Activated naive CD4-positive, alpha-beta T cell treated with anti-CD3 and anti-CD28 coated beads for 36 hours (primary cell): ENCODE measurements around the gene CCSER1. TPM values are rescaled to one million over a fixed set of nuclear protein-coding genes. Genes with fewer than 3 reads are reported as not detected.
"Not testable (repeated sequence)": the region's sequence is repeated elsewhere in the genome, so short reads cannot be mapped to it uniquely, and the experiment has no call there.

Experiments
- CTCF ChIA-PET: fragments of 350-600 bp; sonication (Branson Sonifier 250); formaldehyde crosslinking; loops from one replicate; lab custom pipeline; 2021; ENCODE audit warnings: antibody characterized with exemption; lab: Charles Lee
- DNase-seq: peaks from one replicate; pipeline ENCODE4 v3.0.0-alpha.2; 2020
- H3K27ac Mint-ChIP-seq: one replicate; pipeline ENCODE4 v1.8.0; 2021; ENCODE audit warnings: mild to moderate bottlenecking, mixed read lengths
- H3K27me3 Mint-ChIP-seq: one replicate; pipeline ENCODE4 v1.8.0; 2021; ENCODE audit warnings: low read depth, mixed read lengths
- H3K36me3 Mint-ChIP-seq: one replicate; pipeline ENCODE4 v1.8.0; 2021; ENCODE audit warnings: low read depth, mixed read lengths
- H3K4me1 Mint-ChIP-seq: one replicate; pipeline ENCODE4 v1.8.0; 2021; ENCODE audit warnings: low read depth, mixed read lengths
- H3K4me3 Mint-ChIP-seq: one replicate; pipeline ENCODE4 v1.8.0; 2021; ENCODE audit warnings: mild to moderate bottlenecking, moderate library complexity, mixed read lengths
- H3K9me3 Mint-ChIP-seq: one replicate; pipeline ENCODE4 v1.8.0; 2021; ENCODE audit warnings: mixed read lengths
- intact Hi-C: fragments of 100-400 bp; cut with micrococcal nuclease; formaldehyde crosslinking; loops from one replicate; pipeline ENCODE4 v1.15.1; 2023
- total RNA-seq, 2 experiments: library from RNA; stranded (reverse); gene quantifications; one replicate each; pipeline ENCODE4 v1.2.3, GENCODE V29; 2021

Gene CCSER1
- total RNA-seq, 2 experiments from 2014 or later = not detected

- Mint-ChIP-seq H3K27me3 (no peaks in the 10 kb centered on the region), H3K36me3 (no peaks in the 10 kb centered on the region), H3K27ac (no peak overlapping the region), H3K9me3 (peaks cover 1% of the 10 kb centered on the region), H3K4me1 (no peaks in the 10 kb centered on the region), H3K4me3 (no peak overlapping the region)
- DNase-seq = no peak
- CTCF ChIA-PET = no interaction called here
- intact Hi-C loops = no loop called here
These were observed 930.7 kb downstream of the CCSER1 start for GRCh38 chr4:91057871-91058270.

- Mint-ChIP-seq H3K27me3 (no peaks in the 10 kb centered on the region), H3K4me3 (no peak overlapping the region), H3K27ac (no peak overlapping the region), H3K36me3 (no peaks in the 10 kb centered on the region), H3K4me1 (no peaks in the 10 kb centered on the region), H3K9me3 (peaks cover 1% of the 10 kb centered on the region)
- CTCF ChIA-PET = no interaction called here
- DNase-seq = no peak
- intact Hi-C loops = no loop called here
These were observed 931.2 kb downstream of the CCSER1 start for GRCh38 chr4:91058345-91058744.

DNA sequence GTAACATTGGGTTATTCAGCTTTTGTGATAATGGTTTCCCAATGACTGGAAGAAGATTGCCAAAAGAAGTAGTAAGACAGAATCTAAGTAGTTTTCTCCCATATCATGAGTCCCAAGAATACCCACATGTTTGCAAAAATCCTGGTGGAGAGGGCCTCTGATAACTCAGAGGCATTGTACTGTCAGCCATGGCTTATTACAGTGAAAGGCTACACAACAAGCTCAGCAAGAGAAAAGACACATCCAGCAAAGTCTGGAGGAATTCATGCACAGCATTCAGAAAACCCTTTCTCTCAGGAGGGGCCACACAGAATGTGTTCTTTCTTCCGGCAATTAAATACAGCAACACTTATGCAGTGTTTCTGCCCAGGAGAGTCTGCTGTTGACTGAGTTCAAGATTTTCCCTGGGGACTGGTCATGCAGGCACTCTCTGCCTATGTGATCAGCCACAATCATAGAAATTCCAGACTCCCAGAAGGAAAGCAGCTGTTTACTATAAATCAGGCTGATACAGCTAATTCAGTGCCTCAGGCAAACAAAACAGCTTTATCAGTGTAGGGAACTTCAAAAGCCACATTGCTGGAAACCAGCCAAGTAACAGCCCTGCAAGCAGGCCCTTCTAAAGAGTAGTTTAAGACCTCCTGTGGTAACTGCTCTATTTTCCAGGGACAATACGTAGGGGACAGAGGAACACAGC, 937.1 kb downstream of the CCSER1 start:
- H3K4me1 Mint-ChIP-seq = no peaks in the 10 kb centered on the region
- intact Hi-C loops = no loop called here

DNA sequence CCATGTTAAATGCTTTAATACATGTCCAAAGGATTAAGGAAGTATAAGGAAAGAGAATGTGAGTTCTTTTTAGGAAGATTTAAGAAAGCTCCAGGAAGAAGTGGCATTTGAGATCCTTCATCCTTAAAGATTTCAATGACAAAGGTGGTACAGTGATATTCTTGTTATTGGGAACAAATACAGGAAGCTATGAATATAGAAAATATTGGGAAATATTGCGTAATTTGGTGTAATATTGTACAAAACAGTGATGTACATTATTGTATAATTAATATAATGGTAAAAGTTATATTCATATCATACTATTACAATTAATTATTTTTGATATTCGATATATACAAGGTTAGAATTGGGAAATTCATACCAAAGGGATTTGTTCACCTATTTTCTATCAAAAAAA, 937.9 kb downstream of the CCSER1 start:
- no peak for DNase-seq
- Mint-ChIP-seq H3K27me3 (no peaks in the 10 kb centered on the region), H3K36me3 (no peaks in the 10 kb centered on the region), H3K27ac (no peak overlapping the region), H3K4me1 (no peaks in the 10 kb centered on the region), H3K9me3 (no peaks in the 10 kb centered on the region), H3K4me3 (no peak overlapping the region)
- intact Hi-C loops = no loop called here
- CTCF ChIA-PET = no interaction called here

More for the DNA sequence above, 937.1 kb downstream of the CCSER1 start:
- no peak for DNase-seq
- CTCF ChIA-PET = no interaction called here
- Mint-ChIP-seq H3K4me3 (no peak overlapping the region), H3K9me3 (no peaks in the 10 kb centered on the region), H3K36me3 (no peaks in the 10 kb centered on the region), H3K27me3 (no peaks in the 10 kb centered on the region), H3K27ac (no peak overlapping the region)

- Mint-ChIP-seq H3K27me3 (no peaks in the 10 kb centered on the region), H3K27ac (no peak overlapping the region), H3K4me3 (no peak overlapping the region), H3K36me3 (no peaks in the 10 kb centered on the region), H3K4me1 (no peaks in the 10 kb centered on the region), H3K9me3 (no peaks in the 10 kb centered on the region)
- intact Hi-C loops = no loop called here
- CTCF ChIA-PET = no interaction called here
- DNase-seq = no peak
These were observed 943.5 kb downstream of the CCSER1 start for GRCh38 chr4:91070736-91071135.

DNA sequence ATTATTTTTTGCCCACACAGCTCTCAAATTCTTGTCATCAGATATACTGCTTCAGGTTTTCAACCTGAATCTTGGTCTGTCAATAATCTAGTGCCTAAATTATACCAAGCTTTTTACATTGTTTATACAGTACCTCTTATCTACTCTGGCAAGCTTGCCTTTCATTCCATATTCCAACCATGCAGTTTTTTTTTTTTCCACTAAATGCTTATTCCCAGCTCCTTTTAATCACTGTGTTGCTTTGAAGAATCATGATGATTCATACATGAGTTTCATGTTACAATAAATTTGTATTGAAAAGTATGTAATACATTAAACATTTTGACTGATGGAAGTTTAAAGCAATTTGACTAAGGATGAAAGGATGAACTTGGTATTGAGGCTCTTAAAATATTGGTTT, 949.0 kb downstream of the CCSER1 start:
- Mint-ChIP-seq H3K4me1 (no peaks in the 10 kb centered on the region), H3K36me3 (peaks cover 3% of the 10 kb centered on the region), H3K27me3 (no peaks in the 10 kb centered on the region), H3K4me3 (no peak overlapping the region), H3K27ac (no peak overlapping the region), H3K9me3 (peaks cover 20% of the 10 kb centered on the region)
- CTCF ChIA-PET = no interaction called here
- DNase-seq = no peak
- intact Hi-C loops = no loop called here

GRCh38 chr4:91085961-91086360, 958.8 kb downstream of the CCSER1 start:
- Mint-ChIP-seq H3K36me3 (no peaks in the 10 kb centered on the region), H3K9me3 (peaks cover 6% of the 10 kb centered on the region), H3K27ac (no peak overlapping the region), H3K27me3 (no peaks in the 10 kb centered on the region), H3K4me3 (no peak overlapping the region), H3K4me1 (no peaks in the 10 kb centered on the region)
- CTCF ChIA-PET = no interaction called here
- no peak for DNase-seq
- intact Hi-C loops = no loop called here

- intact Hi-C loops = no loop called here
- Mint-ChIP-seq H3K36me3 (no peaks in the 10 kb centered on the region), H3K4me1 (no peaks in the 10 kb centered on the region), H3K4me3 (no peak overlapping the region), H3K27ac (no peak overlapping the region), H3K27me3 (no peaks in the 10 kb centered on the region), H3K9me3 (peaks cover 6% of the 10 kb centered on the region)
- DNase-seq = no peak
- CTCF ChIA-PET = interaction anchor here (1.0 kb wide), 1 partner anchor 297 kb away, joined by 3 read pairs; no protein-coding TSS in a partner anchor
These were observed 960.5 kb downstream of the CCSER1 start for GRCh38 chr4:91087743-91088142.

DNA sequence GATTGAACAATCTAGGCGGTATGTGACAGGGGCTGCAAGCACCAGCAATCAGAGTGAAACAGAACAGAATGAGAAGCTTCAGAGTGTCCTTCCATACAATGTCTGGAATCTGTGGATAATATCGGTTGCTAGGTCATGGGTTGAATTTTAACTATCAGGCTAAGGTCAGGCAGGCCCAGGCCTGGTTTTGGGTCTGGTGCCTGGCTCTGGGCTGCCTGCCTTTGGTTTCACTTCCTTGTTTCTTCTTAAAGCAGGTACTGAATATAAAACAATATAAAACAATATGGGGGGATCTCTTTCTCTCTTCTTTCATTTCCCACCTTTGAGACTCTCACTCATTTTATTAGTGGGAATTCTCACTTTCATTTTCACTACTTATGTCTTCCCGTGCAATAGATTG, 962.0 kb downstream of the CCSER1 start:
- Mint-ChIP-seq H3K4me1 (no peaks in the 10 kb centered on the region), H3K27me3 (no peaks in the 10 kb centered on the region), H3K27ac (no peak overlapping the region), H3K36me3 (no peaks in the 10 kb centered on the region), H3K4me3 (no peak overlapping the region), H3K9me3 (peaks cover 6% of the 10 kb centered on the region)
- DNase-seq = no peak
- intact Hi-C loops = no loop called here
- CTCF ChIA-PET = no interaction called here

DNA sequence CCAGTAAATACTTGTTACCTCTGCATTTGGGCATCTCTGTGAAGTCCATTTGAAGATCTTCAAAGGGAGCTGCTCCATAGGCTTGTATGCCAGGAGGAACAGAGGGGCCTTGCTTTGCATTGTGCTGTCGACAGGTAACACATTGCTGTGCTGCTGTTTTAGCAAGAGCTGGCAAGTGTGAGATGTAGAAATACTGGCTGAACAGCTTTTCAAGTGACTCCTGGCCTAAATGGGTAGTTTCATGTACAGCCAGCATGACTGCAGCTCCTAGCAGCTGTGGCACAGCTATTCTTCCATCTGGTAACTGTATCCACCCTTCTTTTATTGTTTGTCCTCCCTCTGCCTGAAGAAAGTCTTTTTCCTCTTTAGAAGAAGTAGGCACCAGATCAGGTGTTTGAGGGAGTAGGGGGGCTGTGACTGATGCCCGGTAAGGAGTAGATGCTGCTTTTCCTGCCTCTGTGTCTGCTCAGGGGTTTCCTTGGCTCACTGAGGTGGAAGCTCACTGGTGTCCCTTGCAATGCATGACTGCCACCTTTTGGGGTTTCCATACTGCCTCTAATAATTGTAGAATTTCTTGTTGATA, 965.3 kb downstream of the CCSER1 start:
- Mint-ChIP-seq H3K9me3 (peaks cover 2% of the 10 kb centered on the region), H3K27ac (no peak overlapping the region), H3K27me3 (no peaks in the 10 kb centered on the region), H3K4me1 (no peaks in the 10 kb centered on the region), H3K36me3 (no peaks in the 10 kb centered on the region), H3K4me3 (no peak overlapping the region)
- no peak for DNase-seq
- CTCF ChIA-PET = no interaction called here
- intact Hi-C loops = no loop called here

GRCh38 chr4:91094220-91094619, 967.0 kb downstream of the CCSER1 start:
- H3K27me3 Mint-ChIP-seq, H3K27ac Mint-ChIP-seq, H3K4me1 Mint-ChIP-seq, DNase-seq, H3K9me3 Mint-ChIP-seq, H3K36me3 Mint-ChIP-seq, H3K4me3 Mint-ChIP-seq, intact Hi-C loops, CTCF ChIA-PET: not testable (repeated sequence)

- H3K27ac Mint-ChIP-seq = no peak overlapping the region
- CTCF ChIA-PET = no interaction called here
- peaks cover 10% of the 10 kb centered on the region for H3K9me3 Mint-ChIP-seq
- intact Hi-C loops = no loop called here
- H3K4me3 Mint-ChIP-seq = no peak overlapping the region
- no peaks in the 10 kb centered on the region for H3K36me3 Mint-ChIP-seq
- DNase-seq = no peak
- H3K4me1 Mint-ChIP-seq = no peaks in the 10 kb centered on the region
- no peaks in the 10 kb centered on the region for H3K27me3 Mint-ChIP-seq
These were observed 972.5 kb downstream of the CCSER1 start for GRCh38 chr4:91099666-91100065.

- intact Hi-C loops = no loop called here
- CTCF ChIA-PET = no interaction called here
- H3K36me3 Mint-ChIP-seq = no peaks in the 10 kb centered on the region
- DNase-seq = no peak
- no peak overlapping the region for H3K4me3 Mint-ChIP-seq
- no peaks in the 10 kb centered on the region for H3K4me1 Mint-ChIP-seq
- no peaks in the 10 kb centered on the region for H3K27me3 Mint-ChIP-seq
- H3K27ac Mint-ChIP-seq = no peak overlapping the region
- H3K9me3 Mint-ChIP-seq = peaks cover 9% of the 10 kb centered on the region
These were observed 981.6 kb downstream of the CCSER1 start for GRCh38 chr4:91108751-91109150.
